CD4-positive, alpha-beta T cell treated with Interleukin-12 subunit alpha and Interleukin-12 subunit beta, for 1 hour (primary cell): Measurements from ENCODE around the gene NDUFB11.

Experiments used
- DNase-seq: peaks from one replicate; pipeline ENCODE4 v3.0.0-alpha.2; 2020

NDUFB11 gene

DNA sequence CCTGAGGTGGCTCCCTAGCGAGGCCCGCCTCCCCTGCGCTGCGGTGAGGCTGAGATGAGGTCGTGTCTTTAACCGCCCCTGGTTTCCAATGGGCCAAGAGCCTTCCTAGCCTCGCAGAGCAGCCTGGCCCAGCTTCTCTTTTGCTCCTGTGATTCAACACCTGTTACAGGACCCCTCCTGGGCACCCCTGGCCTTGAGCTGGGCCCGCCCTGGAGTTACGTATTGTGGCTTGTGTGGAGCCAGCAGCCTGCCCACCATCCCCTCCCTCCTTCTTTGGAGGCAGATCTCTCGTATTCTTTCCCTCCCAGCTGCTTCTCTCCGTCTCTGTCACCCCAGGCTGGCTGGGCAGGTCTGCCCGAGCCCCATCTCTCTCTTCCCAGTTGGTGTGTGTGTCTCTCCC lies 29.9 kb upstream of the NDUFB11 start:
- no peak for DNase-seq

DNA sequence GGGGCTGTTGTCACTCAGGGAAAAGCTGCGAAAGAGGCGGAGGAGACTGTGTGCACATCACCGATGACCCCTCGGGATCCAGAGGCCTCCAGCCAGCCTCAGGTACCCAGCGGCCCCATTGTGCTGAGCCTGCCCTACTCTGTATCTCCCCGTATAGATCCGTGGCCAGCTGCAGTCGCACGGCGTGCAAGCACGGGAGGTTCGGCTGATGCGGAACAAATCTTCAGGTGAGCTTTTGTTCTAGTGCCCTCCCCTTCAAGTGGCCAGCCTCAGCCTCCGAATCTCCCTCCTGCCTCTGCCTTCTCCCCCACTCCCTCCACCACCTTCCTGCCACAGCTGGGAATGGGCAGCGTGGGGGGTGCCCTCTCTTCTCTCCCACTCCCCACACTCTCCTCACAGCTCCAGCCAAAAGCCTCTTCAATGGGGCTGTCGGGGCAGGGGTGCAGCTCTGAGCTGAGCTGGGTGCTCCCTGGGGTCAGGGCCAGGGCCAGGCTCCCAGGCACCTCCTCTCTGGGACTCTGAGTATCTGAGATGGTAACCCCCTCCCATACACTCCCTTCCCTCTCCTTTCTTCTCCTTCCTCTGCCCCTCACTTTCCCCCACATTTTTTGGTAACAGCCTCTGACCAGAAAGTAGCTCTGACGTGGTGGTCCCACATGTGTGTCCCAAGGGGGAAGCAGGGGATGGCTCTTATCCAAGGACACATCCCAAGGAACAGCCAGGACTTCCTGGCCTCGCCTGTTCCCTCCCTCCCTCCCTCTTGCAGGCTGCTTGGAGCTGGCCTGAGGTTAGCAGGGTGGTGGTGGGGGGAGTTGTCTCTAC lies 28.7 kb upstream of the NDUFB11 start:
- no peak for DNase-seq

DNA sequence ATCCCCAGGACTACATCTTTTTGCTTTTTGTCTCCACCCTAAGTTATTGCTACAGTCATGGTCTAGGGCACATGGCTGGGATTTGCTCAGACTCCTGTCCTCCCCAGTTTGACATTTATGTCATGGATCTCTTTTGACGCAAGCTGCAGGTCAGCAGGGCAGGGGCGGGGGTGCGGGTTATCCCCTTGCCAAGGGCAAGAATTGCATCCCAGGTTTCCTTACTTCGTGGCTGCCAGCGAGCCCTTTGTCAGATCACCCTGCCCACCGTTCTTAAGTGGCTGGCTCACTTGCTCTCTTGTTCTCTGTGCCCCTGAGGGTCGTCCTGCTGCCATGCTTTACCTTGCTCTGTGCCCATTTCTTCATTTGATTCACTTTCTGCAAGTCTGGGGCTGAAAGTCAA lies 28.0 kb upstream of the NDUFB11 start:
- no peak for DNase-seq

- no peak for DNase-seq
Observed at GRCh38 chrX:47171996-47172395, 27.5 kb upstream of the NDUFB11 start.

- DNase-seq = no peak
Observed at GRCh38 chrX:47170861-47171692, 26.6 kb upstream of the NDUFB11 start.

DNA sequence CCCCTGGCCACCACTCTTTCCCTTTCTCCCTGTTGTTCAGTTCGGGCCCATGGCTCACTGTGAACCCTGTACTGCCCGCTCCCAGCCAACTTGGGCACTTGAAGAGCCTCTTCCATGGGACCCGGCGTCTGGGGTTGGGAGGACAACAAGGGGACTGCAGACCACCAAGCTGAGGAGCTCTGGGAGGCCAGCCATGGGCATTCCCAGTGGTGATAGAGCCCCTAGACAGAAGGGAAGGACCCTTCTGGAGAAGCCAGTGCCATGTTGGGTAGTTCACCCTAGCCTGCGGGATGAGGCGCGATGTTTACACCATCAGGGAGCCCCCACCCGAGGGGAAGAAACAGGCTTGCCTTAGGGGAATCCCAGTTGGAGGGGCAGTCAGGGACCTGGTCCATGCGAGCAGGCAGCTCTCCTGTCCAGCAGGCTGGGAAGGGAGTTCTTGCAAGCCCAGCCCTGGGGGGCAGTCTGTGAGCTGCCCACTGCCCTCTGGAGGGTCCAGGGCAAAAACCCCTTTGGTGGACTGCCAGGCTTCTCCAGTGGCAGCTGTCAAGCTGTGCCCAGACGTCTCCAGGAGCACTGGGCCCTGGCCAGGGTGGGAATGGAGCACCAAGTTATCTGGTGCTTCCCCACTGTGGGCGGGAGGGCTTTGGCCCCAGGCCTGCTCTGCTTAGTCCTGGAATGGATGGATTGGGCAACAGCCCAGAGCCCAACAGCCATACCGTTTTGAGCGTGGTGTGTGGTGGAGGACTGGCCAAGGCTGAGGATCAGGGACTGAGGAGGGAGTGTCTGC lies 25.4 kb upstream of the NDUFB11 start:
- DNase-seq = no peak

GRCh38 chrX:47169273-47169672 lies 24.8 kb upstream of the NDUFB11 start:
- DNase-seq = no peak

- DNase-seq = no peak
Observed at GRCh38 chrX:47168495-47169073, 24.1 kb upstream of the NDUFB11 start.

GRCh38 chrX:47166126-47166525 lies 21.6 kb upstream of the NDUFB11 start:
- no peak for DNase-seq

- no peak for DNase-seq
Observed at GRCh38 chrX:47164420-47164819, 19.9 kb upstream of the NDUFB11 start.

DNA sequence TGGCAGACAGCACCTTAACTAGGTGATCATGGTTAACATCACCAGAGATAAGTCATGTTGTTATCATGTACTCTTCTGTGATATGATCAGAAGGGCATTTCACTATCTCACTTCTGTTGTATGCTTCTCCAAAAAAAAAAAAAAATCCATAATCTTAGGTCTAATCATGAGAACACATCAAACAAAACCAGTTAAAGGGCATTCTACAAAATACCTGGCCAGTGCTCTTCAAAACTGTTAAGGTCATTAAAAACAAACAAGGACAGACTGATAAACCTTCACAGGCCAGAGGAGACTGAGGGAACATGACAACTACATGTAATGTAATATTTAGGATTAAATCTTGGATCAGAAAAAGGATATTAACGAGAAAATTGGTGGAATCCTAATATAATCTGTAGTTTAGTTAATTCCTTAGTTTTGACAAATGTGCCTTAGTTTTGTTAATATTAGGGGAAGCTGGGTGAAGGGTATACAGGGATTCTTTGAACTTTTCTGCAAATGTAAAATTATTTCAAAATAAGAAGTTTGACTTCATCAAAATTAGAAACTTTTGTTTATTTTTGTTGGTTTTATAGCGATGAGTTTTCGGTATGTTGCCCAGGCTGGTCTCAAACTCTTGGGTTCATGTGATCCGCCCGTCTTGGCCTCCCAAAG lies 18.6 kb upstream of the NDUFB11 start:
- DNase-seq = no peak

DNA sequence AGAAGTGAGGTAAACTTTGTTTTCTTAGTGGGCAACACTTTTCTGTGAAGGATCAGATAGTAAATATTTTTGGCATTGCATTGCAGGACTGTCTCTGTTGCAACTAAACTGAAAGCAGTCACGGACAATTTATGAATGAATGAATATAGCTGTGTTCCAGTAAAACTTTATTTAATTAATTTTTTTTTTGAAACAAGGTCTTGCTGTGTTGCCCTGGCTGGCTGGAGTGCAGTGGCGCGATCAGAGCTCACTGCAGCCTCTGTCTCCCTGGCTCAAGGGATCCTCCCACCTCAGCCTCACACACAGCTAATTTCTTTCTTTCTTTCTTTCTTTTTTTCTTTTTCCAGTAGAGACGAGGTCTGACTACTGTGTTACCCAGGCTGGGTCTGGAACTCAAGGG lies 16.3 kb upstream of the NDUFB11 start:
- no peak for DNase-seq

DNA sequence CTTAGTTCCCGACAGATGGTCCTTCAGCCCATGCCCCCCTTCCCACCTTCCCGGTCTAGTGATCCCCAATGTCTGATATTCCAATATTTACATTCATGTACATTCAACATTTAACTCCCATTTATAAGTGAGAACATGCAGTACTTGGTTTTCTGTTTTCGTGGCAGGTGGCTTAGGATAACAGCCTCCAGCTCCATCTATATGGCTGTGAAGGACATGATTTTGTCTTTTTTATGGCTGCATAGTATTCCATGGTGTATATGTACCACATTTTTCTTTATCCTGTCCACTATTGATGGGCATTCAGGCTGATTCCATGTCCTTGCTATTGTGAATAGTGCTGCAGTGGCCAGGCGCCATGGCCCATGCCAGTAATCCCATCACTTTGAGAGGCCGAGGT lies 14.3 kb upstream of the NDUFB11 start:
- no peak for DNase-seq

GRCh38 chrX:47158131-47158530 lies 13.6 kb upstream of the NDUFB11 start:
- no peak for DNase-seq

DNA sequence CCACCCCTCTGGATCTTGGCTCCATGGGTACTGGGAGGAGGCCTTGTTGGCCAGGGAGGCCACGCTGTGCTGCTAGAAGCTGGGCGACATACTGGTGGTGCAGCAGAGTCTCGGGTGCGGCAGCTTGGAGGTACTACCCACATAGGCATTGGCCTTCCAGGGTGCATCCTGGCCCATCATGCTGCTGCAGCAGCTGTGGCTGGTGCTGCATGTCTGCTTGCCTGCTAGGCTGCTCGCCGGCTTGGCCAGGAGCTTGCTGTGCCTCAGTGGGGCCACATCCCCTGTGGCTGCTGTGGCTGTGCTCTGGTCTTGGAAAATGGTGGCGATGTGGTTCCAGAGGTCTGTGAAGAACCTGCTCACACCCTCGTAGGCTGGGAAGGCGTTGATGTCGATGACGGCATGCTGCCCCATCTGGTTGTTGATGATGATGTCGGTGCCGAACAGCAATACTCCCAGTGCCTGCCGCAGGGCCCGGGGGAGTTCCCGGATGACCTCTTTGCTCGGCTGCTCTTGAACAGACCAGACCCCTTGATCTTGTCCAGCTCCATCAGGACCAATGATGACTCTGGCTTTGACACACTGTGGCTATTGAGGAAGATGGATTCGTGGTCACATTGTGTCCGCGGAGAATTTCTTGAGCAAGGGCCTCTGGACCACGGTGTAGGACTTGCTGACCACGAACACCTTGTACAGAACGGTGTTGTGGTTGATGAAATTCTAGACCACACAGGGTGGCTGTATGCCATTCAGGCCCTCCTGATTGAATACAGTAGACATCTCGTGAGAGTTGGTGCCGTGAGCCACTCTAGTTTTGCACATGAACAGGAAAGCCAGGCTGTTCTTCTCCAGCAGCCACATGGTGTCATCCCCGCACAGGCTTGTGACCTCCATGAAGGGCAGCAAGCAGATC lies 12.4 kb upstream of the NDUFB11 start:
- DNase-seq = no peak

DNA sequence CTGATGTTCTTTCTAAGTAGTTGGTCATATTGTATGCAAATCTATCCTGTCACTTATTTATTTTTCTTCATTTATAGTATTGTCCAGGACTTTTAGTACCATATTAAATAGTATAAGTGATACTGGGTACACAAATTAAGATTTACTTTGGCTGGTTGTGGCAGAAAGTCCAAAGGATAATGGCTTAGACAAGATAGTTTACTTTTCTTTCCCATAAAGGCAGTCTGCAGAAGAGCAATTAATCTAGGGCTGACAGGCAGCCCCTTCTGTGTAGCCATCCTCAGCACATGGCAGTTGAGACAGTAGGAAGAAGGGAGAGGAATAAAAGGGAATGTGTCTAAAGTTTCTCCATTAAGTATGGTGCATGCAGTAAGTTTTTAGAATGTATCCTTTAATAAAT lies 6.9 kb upstream of the NDUFB11 start:
- no peak for DNase-seq

DNA sequence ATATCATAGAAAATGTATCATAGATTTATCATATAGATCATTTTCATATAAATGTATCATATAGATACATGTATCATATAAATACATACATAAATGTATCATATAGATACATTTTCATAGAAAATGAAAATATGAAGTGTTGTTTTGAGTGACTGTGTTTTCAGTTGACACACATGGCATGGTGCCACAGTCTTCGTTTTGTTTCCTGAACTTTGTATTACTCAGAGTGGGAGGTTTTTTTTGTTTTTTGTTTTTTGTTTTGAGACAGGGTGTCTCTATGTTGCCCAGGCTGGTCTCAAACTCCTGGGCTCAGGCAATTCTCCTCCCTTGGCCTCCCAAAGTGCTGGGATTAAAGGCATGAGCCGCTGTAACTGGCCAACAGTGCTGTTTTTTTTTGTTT lies 4.4 kb upstream of the NDUFB11 start:
- no peak for DNase-seq

- no peak for DNase-seq
Observed at GRCh38 chrX:47146936-47147859, 2.7 kb upstream of the NDUFB11 start.

DNA sequence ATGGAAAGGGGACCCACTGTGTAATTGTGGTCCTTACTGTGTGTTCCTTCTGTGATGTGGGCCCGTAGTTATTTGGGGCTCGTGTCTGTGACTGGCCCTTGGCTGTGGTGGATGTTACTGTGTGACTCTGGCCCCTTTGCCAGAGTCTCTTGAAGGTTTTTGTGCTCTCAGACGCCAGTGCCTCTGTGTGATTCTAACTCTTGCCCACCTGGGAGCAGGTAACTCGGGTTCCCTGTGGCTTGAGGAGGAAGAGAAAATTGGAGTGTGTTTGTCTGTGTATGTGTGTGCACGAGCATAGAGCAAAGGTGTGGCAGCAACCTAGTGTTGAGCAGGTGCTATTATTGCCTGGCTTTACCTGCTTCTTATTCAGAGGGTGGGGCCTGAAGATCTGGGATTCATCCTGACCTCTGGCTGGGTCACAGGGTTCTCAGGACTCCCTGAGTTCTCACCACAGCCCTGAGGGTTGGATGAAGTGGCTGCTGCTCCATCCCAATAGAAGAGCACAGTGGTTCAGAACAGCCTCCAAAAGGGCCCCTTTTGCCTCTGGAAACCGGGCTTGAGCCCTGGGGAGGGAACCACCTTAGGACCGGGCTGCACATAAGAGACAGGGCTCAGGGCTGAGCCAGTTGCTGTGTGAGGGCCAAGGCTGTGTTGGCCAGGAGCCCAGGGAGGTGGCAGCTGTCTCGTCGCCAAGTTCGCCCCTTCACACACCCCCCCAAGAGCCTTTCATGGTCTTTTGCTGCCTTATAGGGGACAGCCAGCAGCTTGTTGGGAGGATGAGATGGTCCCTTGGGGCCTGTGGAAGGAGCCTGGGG lies 1.8 kb upstream of the NDUFB11 start:
- no peak for DNase-seq
